ENCODE results near the gene HHATL.

Gene HHATL

GRCh38 chr3:42705058-42705767 is 2.6 kb upstream of the HHATL start:
- TF ChIP-seq CTCF (IDR thresholded peaks at IDR 0.05; ENCODE audit: extremely low read depth, insufficient read depth, missing control alignments), result no peak
- DNase-seq (ENCODE audit: low spot score), result no peak
- in situ Hi-C loops (cut with MboI; ENCODE audit: low pct_unique_long_range_greater_than_20kb, low sequenced_read_pairs, unreplicated experiment), result no loop called here

GRCh38 chr3:42704136-42704841 is 1.7 kb upstream of the HHATL start:
- in situ Hi-C loops (cut with MboI; ENCODE audit: low pct_unique_long_range_greater_than_20kb, low sequenced_read_pairs, unreplicated experiment), result no loop called here
- no peak for DNase-seq (ENCODE audit: low spot score)

GRCh38 chr3:42703695-42704025 is 1.1 kb upstream of the HHATL start:
- in situ Hi-C loops (cut with MboI; ENCODE audit: low pct_unique_long_range_greater_than_20kb, low sequenced_read_pairs, unreplicated experiment), result no loop called here
- DNase-seq (ENCODE audit: low spot score), result no peak
- TF ChIP-seq CTCF (IDR thresholded peaks at IDR 0.05; ENCODE audit: extremely low read depth, insufficient read depth, missing control alignments), result no peak

More at GRCh38 chr3:42704136-42704841, 1.7 kb upstream of the HHATL start:
- TF ChIP-seq CTCF (IDR thresholded peaks at IDR 0.05; ENCODE audit: extremely low read depth, insufficient read depth, missing control alignments), result no peak

GRCh38 chr3:42702982-42703694 is 540 bp upstream of the HHATL start:
- in situ Hi-C loops (cut with MboI; ENCODE audit: low pct_unique_long_range_greater_than_20kb, low sequenced_read_pairs, unreplicated experiment), result no loop called here
- no peak for DNase-seq (ENCODE audit: low spot score)
- TF ChIP-seq CTCF (IDR thresholded peaks at IDR 0.05; ENCODE audit: extremely low read depth, insufficient read depth, missing control alignments), result no peak

GRCh38 chr3:42701371-42702065 is 1.1 kb downstream of the HHATL start:
- peak; percentile 79 for DNase-seq (ENCODE audit: low spot score)
- TF ChIP-seq CTCF (IDR thresholded peaks at IDR 0.05; ENCODE audit: extremely low read depth, insufficient read depth, missing control alignments), result no peak
- in situ Hi-C loops (cut with MboI; ENCODE audit: low pct_unique_long_range_greater_than_20kb, low sequenced_read_pairs, unreplicated experiment), result no loop called here
